HG03064 (cell line): Measurements from ENCODE around the gene EDC4.

Experiments
- ATAC-seq: cut with Tn5 transposase; IDR thresholded peaks from one replicate; pipeline ENCODE4 v1.9.1; 2021; ENCODE audit warnings: low read depth; ENCODE audit not compliant: unreplicated experiment

The EDC4 gene

GRCh38 chr16:67878846-67879245 is 6.0 kb downstream of the EDC4 start:
- ATAC-seq, result no peak

- ATAC-seq, result no peak
These were observed 6.6 kb downstream of the EDC4 start for GRCh38 chr16:67879462-67879861.

GRCh38 chr16:67879936-67880335 is 7.1 kb downstream of the EDC4 start:
- no peak for ATAC-seq

- no peak for ATAC-seq
These were observed 7.7 kb downstream of the EDC4 start for GRCh38 chr16:67880584-67880983.

GRCh38 chr16:67881621-67882161 is 8.8 kb downstream of the EDC4 start:
- no peak for ATAC-seq

GRCh38 chr16:67882374-67883145 is 9.7 kb downstream of the EDC4 start:
- no peak for ATAC-seq

GRCh38 chr16:67883146-67883871 is 10.5 kb downstream of the EDC4 start:
- ATAC-seq, result no peak

- ATAC-seq, result no peak
These were observed 11.0 kb downstream of the EDC4 start for GRCh38 chr16:67883872-67884261.

GRCh38 chr16:67884684-67885083 is 11.8 kb downstream of the EDC4 start, which contains the start of gene NRN1L:
Gene NRN1L, plus strand, starts transcription at chr16:67884885. Its CDS starts 19 bp downstream, at chr16:67884904.
- ATAC-seq, result no peak

- no peak for ATAC-seq
These were observed 12.7 kb downstream of the EDC4 start for GRCh38 chr16:67885545-67885944.

- ATAC-seq, result no peak
These were observed 13.1 kb downstream of the EDC4 start for GRCh38 chr16:67885976-67886375.

GRCh38 chr16:67886387-67886786 is 13.5 kb downstream of the EDC4 start:
- ATAC-seq, result no peak

GRCh38 chr16:67888331-67888730 is 15.5 kb downstream of the EDC4 start:
- no peak for ATAC-seq

GRCh38 chr16:67892375-67892774 is 19.5 kb downstream of the EDC4 start:
- ATAC-seq, result no peak

GRCh38 chr16:67892899-67893742 is 20.3 kb downstream of the EDC4 start, which contains the start of gene PSKH1:
Gene PSKH1, plus strand, starts transcription at chr16:67893254. Its CDS starts 15,496 bp downstream, at chr16:67908750.
- peak; percentile 83 for ATAC-seq

GRCh38 chr16:67893743-67894399 is 21.0 kb downstream of the EDC4 start:
- ATAC-seq, result no peak

- ATAC-seq, result no peak
These were observed 24.4 kb downstream of the EDC4 start for GRCh38 chr16:67897231-67897630.

GRCh38 chr16:67901734-67902133 is 28.9 kb downstream of the EDC4 start:
- no peak for ATAC-seq

- ATAC-seq, result no peak
These were observed 30.0 kb downstream of the EDC4 start for GRCh38 chr16:67902831-67903230.
